Duodenal mucosa (tissue), 2 donors: ENCODE results near the gene TTLL5.

ENCODE experiments used
- H3K27ac ChIP-seq: one replicate; pipeline ENCODE4 v1.7.0; 2013; ENCODE audit warnings: low read depth, low read length
- H3K27me3 ChIP-seq, 2 donors: one replicate each; pipeline ENCODE4 v1.7.0; 2013; ENCODE audit warnings: low read length in 2 of 2, control low read depth in 1 of 2; ENCODE audit not compliant: insufficient read depth in 2 of 2, control insufficient read depth in 1 of 2
- H3K36me3 ChIP-seq, 2 donors: one replicate each; pipeline ENCODE4 v1.7.0; 2013; ENCODE audit warnings: low read length in 2 of 2, control low read depth in 1 of 2; ENCODE audit not compliant: insufficient read depth in 2 of 2, control insufficient read depth in 1 of 2
- H3K4me1 ChIP-seq, 2 donors: one replicate each; pipeline ENCODE4 v1.7.0; 2013; ENCODE audit warnings: low read length in 2 of 2, control low read depth in 1 of 2; ENCODE audit not compliant: insufficient read depth in 2 of 2, control insufficient read depth in 1 of 2
- H3K4me3 ChIP-seq, 2 donors: one replicate each; pipeline ENCODE4 v1.7.0; 2013; ENCODE audit warnings: low read length in 2 of 2, low read depth in 1 of 2
- H3K9ac ChIP-seq, 2 donors: one replicate each; pipeline ENCODE4 v1.7.0; 2013; ENCODE audit warnings: low read length in 2 of 2, low read depth in 1 of 2
- H3K9me3 ChIP-seq, 2 donors: one replicate each; pipeline ENCODE4 v1.7.0; 2013; ENCODE audit warnings: low read length in 2 of 2, control low read depth in 1 of 2; ENCODE audit not compliant: control insufficient read depth in 1 of 2

TTLL5 gene

DNA sequence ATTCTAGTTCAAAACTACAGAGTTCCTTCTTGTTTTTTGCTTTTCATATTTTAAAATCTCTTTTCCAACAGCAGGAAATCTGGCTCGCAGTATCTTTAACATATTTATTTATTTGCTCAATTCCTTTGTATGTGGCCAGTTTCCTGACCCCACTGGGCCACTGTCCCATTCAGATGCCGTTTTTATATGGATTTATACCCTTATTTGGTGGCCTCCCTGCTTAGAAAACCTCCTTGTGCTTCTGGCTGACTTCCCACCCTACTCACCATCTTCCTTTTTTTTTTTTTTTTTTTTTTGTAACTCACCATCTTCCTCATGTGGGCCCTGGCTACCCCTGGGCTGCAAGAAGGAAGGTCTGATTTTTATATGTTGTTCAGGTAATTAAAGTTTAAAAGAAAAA lies 53.9 kb downstream of the TTLL5 start:
- no peaks in the 10 kb centered on the region for H3K4me1 ChIP-seq
- H3K36me3 ChIP-seq = peaks cover 0 to 16% of the 10 kb centered on the region in 2 donors
- no peaks in the 10 kb centered on the region for H3K9me3 ChIP-seq
- H3K9ac ChIP-seq = no peak overlapping the region
- H3K4me3 ChIP-seq = no peak overlapping the region
- no peak overlapping the region for H3K27ac ChIP-seq
- no peaks in the 10 kb centered on the region for H3K27me3 ChIP-seq

DNA sequence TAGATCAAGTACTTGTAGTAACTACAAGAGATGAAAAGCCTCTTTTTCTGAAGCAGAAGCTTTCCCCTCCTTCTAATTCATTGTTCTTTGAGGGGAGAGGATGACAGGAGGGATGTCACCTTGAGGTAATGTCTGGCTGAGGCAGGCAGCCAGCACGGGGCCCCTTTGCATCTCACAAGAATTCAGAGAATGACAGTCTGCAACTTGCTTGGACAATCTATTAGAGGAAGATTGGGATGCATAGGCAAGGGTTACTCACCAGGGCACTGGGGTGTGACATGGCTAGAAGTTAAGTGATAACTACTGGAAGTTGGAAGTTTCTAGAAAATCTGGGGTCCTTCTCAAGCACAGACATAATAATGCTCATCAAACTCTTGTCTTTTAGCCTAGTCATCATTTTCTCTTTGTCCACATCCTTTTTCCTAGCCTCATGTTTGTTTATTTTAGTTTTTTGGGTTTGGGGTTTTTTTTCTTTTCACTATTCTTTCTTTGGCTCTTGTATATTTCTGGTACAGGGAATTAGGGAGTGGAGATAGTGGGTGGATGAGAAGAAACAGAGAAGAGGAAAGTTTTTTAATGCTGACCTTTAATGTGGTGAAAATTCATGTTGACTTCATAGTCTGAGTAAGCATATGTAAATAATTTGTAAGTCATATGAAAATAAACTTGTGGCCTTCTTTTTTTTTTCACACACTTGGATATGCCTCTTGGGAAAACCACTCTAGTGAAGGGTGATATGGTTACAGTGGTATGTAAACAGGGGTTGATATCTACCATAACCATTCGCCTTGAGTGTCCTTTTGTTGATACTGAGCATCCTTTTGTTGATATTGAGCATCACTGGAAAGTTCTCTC lies 55.1 kb downstream of the TTLL5 start:
- Histone ChIP-seq H3K4me1 (no peaks in the 10 kb centered on the region), H3K27ac (no peak overlapping the region), H3K36me3 (peaks cover 0 to 16% of the 10 kb centered on the region in 2 donors), H3K27me3 (no peaks in the 10 kb centered on the region), H3K4me3 (no peak overlapping the region), H3K9ac (no peak overlapping the region), H3K9me3 (no peaks in the 10 kb centered on the region)

DNA sequence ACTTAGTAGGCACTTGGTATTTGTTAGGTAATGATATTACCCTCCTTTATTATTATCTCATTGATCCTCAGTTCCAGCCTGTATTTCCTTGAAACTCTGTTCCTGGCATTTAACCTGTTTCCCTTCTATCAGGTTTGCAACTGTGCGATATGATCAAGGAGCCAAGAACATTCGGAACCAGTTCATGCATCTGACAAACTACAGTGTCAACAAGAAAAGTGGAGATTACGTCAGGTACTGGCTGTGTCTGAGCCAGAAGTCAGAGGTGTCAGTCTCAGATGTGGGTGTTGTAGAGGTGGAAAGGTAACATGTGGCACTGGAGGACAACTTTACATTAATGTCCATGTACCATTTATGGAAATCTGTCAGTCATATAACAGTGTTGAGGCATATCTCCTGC lies 56.7 kb downstream of the TTLL5 start:
- Histone ChIP-seq H3K4me1 (no peaks in the 10 kb centered on the region), H3K36me3 (peaks cover 0 to 21% of the 10 kb centered on the region in 2 donors), H3K27me3 (no peaks in the 10 kb centered on the region), H3K27ac (no peak overlapping the region), H3K4me3 (no peak overlapping the region), H3K9ac (no peak overlapping the region), H3K9me3 (no peaks in the 10 kb centered on the region)

DNA sequence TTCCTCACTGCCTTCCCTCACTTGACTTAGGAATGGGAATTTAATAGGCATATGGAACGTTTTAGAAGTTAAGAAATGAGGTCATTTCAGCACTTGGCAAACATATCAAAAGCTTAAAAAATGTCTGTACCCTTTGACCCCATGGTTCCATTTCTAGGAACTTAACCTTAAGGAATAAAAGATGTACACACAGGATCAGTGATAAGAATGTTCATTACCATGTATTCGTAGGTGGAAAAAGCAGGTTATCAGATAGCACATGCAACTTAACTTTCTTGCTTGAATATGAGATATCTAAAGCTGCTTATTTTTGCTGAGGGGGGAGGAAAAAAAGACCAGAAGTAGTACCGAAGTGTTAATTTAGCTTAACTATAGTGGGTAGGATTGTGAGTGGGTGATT lies 57.2 kb downstream of the TTLL5 start:
- H3K4me1 ChIP-seq = no peaks in the 10 kb centered on the region
- no peaks in the 10 kb centered on the region for H3K9me3 ChIP-seq
- no peak overlapping the region for H3K27ac ChIP-seq
- H3K4me3 ChIP-seq = no peak overlapping the region
- peaks cover 0 to 21% of the 10 kb centered on the region in 2 donors for H3K36me3 ChIP-seq
- no peak overlapping the region for H3K9ac ChIP-seq
- H3K27me3 ChIP-seq = no peaks in the 10 kb centered on the region

DNA sequence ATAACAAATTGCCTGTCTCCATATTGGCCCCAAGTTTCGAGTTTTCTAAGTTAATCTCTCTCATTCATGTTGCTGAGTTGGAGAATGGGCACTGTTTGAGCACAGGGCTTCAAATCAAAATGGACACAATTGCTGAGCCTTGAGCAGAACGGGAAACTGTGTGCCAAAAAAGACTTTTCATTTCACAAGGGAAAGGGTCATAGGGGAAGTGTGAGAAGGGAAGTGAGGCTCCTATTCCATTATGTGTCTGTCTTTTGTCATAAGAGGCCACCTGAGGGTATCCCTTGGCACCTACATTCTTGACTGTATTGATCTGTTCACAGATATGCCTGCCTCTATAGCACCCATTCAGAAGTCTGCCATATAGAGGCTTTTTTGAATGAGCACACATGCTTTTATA lies 59.1 kb downstream of the TTLL5 start:
- Histone ChIP-seq H3K9ac (no peak overlapping the region), H3K36me3 (peaks cover 0 to 24% of the 10 kb centered on the region in 2 donors), H3K4me1 (no peaks in the 10 kb centered on the region), H3K4me3 (no peak overlapping the region), H3K27me3 (no peaks in the 10 kb centered on the region), H3K9me3 (no peaks in the 10 kb centered on the region), H3K27ac (no peak overlapping the region)

DNA sequence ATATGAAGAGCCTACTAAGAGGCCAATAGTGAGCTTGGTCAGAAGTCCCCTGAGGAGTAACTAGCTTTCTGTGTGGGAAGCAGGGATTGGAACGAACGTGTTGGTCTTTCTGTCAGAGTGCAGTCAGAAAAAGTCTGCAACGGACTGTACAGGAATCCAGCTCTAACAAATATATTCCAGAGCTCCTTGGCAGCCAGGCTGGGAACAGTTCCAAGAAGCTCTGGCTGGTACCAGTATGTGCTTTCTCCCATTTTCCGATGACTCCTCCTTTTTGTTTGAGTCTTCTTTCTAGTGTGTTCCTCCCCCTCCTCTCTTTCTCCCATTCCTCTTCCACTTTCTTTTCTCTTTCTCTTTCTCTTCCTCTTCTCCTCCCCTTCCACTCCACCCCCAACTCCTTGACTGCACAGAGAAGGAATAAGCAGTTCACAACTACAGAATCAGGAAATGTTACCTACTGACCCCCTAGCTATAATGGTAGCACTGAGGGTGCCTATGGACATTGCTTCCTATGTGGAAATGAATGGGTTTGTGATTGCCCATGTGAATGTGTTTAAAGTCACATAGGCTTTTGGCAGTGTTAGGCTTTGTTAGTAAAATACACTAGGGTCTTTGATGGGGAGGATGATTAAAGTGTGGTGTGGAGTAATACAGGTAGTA lies 59.9 kb downstream of the TTLL5 start:
- Histone ChIP-seq H3K36me3 (peaks cover 0 to 24% of the 10 kb centered on the region in 2 donors), H3K4me1 (peaks cover 0 to 4% of the 10 kb centered on the region in 2 donors), H3K4me3 (no peak overlapping the region), H3K27me3 (no peaks in the 10 kb centered on the region), H3K9ac (no peak overlapping the region), H3K27ac (no peak overlapping the region), H3K9me3 (no peaks in the 10 kb centered on the region)

DNA sequence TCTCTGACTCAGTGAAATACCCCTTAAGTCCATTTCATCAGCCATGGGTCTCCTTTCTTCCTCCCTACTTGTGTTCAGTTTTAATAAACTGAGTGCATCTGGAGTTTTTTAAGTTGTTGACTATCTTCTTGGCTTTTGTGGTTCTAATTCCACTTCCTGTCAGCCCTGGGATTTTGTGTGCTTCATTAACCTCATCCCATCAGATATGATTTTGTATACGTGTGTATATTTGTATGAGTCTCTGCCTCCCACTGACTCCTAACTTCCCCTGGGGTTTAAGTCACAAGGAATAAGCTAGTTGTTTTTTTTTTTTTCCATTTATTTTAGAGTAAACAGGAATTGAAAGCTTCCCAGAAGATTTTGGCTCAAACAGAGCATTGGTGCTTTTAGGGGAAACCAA lies 62.7 kb downstream of the TTLL5 start:
- no peak overlapping the region for H3K4me3 ChIP-seq
- peaks cover 5 to 28% of the 10 kb centered on the region in 2 donors for H3K36me3 ChIP-seq
- peaks cover 0 to 5% of the 10 kb centered on the region in 2 donors for H3K9me3 ChIP-seq
- H3K27ac ChIP-seq = no peak overlapping the region
- peaks cover 0 to 6% of the 10 kb centered on the region in 2 donors for H3K4me1 ChIP-seq
- no peaks in the 10 kb centered on the region for H3K27me3 ChIP-seq
- H3K9ac ChIP-seq = no peak overlapping the region

DNA sequence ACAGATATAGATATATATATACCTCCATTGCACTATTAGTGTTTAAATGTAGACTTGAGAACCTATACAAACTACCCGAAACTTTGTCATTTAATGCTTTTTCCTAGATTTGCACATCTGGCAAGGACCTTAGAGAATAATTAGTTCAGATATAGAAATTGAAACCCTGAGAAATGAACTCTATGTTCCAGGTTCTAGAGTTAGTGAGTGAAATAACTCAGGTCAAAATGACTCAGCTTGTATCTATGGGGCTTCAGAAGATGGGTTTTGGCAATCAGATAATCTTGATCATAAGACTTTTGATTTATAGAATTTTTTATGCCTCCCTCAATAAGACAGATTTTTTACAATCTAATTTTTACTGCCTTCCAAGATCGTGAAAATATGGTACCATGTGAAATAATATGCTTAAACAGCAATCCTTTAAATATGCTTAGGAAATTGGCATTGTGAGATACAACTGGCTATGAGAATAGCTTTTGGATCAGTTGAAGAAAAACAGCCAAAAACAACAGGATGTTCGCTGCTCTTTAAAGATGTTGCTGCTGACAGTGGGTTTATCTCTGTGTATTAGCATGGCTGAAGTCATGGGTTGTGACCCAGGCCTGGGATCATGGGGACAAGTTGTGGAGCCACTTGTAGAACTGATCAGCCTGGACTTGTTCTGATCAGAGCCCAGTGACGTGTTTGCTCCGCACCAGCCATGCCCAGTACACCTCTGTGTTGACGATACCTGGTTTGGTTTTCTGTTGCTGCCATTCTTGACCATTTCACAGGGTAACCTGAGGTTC lies 63.6 kb downstream of the TTLL5 start:
- peaks cover 5 to 20% of the 10 kb centered on the region in 2 donors for H3K36me3 ChIP-seq
- H3K9ac ChIP-seq = no peak overlapping the region
- peaks cover 0 to 6% of the 10 kb centered on the region in 2 donors for H3K4me1 ChIP-seq
- H3K27me3 ChIP-seq = no peaks in the 10 kb centered on the region
- no peak overlapping the region for H3K4me3 ChIP-seq
- peaks cover 0 to 5% of the 10 kb centered on the region in 2 donors for H3K9me3 ChIP-seq
- no peak overlapping the region for H3K27ac ChIP-seq

DNA sequence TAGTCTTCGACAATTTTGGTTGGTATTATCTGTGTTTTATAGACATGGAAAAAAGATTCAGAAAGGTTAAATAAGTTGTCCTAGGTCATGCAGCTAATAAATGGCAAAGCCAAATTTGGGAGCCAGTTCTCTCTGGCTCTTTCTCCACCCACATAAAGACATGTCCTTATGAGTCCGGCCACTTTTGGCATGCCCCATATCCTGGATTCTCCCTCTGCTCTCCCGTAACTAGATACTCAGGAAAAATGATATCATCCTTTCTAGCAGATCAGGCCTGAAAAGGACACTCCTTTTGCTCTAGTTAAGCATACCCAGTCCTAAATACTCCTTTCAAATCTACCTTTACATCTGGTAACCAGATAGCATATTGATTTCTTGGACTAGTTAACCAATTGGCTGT lies 64.4 kb downstream of the TTLL5 start:
- Histone ChIP-seq H3K27me3 (no peaks in the 10 kb centered on the region), H3K36me3 (peaks cover 5 to 18% of the 10 kb centered on the region in 2 donors), H3K9ac (no peak overlapping the region), H3K9me3 (peaks cover 0 to 5% of the 10 kb centered on the region in 2 donors), H3K4me1 (peaks cover 0 to 6% of the 10 kb centered on the region in 2 donors), H3K4me3 (no peak overlapping the region), H3K27ac (no peak overlapping the region)

DNA sequence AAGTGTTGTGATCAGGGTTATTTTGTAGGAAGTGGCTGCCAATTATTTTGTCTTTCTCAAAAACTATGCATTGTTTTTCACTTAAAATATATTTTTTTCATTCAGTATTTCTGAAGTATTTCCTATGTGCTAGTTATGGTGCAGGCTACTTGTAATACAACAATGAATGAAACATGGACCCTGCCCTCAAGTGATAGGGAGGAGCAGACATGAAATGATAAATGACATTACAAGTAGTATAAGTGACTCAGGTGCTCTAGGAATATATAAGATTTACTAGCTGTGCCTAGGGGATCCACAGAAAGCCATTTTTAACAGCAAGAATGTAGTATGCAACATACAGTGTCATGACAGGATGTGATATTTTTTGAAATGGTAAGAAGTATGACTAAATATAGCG lies 65.3 kb downstream of the TTLL5 start:
- no peak overlapping the region for H3K27ac ChIP-seq
- H3K36me3 ChIP-seq = peaks cover 5 to 16% of the 10 kb centered on the region in 2 donors

More for the DNA sequence above, 65.3 kb downstream of the TTLL5 start:
- H3K4me1 ChIP-seq = peaks cover 0 to 6% of the 10 kb centered on the region in 2 donors
- H3K27me3 ChIP-seq = no peaks in the 10 kb centered on the region
- H3K4me3 ChIP-seq = no peak overlapping the region
- no peak overlapping the region for H3K9ac ChIP-seq
- H3K9me3 ChIP-seq = peaks cover 0 to 5% of the 10 kb centered on the region in 2 donors
